ENCODE measurements around the gene SMARCC2.

The SMARCC2 gene

GRCh38 chr12:56196818-56197550 is 7.7 kb upstream of the SMARCC2 start (continued):
- TF ChIP-seq ZBTB21 (tag by site-specific recombination; IDR thresholded peaks at IDR 0.05), result peak; percentile 78
- TF ChIP-seq ZNF629 (tag by site-specific recombination; IDR thresholded peaks at IDR 0.05), result peak; percentile 96
- TF ChIP-seq OSR2 (tag by site-specific recombination; IDR thresholded peaks at IDR 0.05), result peak; percentile 59; the same call in 1 of the 2 replicates
- peak; percentile 60 for TF ChIP-seq ZNF639 (tag by site-specific recombination; IDR thresholded peaks at IDR 0.05)
- TF ChIP-seq GLIS1 (tag by site-specific recombination; IDR thresholded peaks at IDR 0.05), result 0 out of 2 replicates have a peak, but pooled peaks have one; percentile 7

GRCh38 chr12:56193025-56193578 is 3.8 kb upstream of the SMARCC2 start:
- Histone ChIP-seq H3K4me1 (ENCODE audit: control insufficient read depth, insufficient read depth, low read length) (no peaks in the 10 kb centered on the region; the same call in 1 of the 2 replicates), H3K27ac (ENCODE audit: extremely low read depth, low read depth, low read length) (no peak overlapping the region), H3K36me3 (ENCODE audit: control insufficient read depth in 2 of 2, insufficient read depth in 1 of 2, low read length in 2 of 2) (no peaks in the 10 kb centered on the region; a peak in 1 of 3 replicates), H3K4me3 (ENCODE audit: low read depth, low read length) (no peak overlapping the region), H3K9me3 (ENCODE audit: control insufficient read depth, insufficient read depth, low read depth, low read length) (no peaks in the 10 kb centered on the region)
- ChIA-PET CTCF (interaction anchor here (0.6 to 6.1 kb wide), 15 partner anchors 9 to 500 kb away, joined by 3 to 86 read pairs (median 4); partner anchors contain the start of genes ESYT1, RNF41, RPL41 and ZC3H10), POLR2A (interaction anchor here (1.3 to 5.3 kb wide), 2 partner anchors 29 kb away, joined by 5 to 59 read pairs; partner anchors contain the start of gene RNF41)
- TF ChIP-seq ZNF600 (tag by site-specific recombination; IDR thresholded peaks at IDR 0.05), result peak; percentile 56; the same call in 1 of the 2 replicates
- TF ChIP-seq CTCF (tag by site-specific recombination; IDR thresholded peaks at IDR 0.05), result peak; percentile 57; the same call in 1 of the 2 replicates
- TF ChIP-seq ZNF335 (tag by site-specific recombination; conservative IDR thresholded peaks at IDR 0.05), result peak; percentile 49; the same call in 1 of the 2 replicates
- TF ChIP-seq ZSCAN30 (tag by site-specific recombination; IDR thresholded peaks at IDR 0.05), result 0 out of 2 replicates have a peak, but pooled peaks have one; percentile 28
- peak; percentile 30; the same call in 1 of the 2 replicates for TF ChIP-seq ZNF513 (tag by site-specific recombination; IDR thresholded peaks at IDR 0.05)
- 0 out of 2 replicates have a peak, but pooled peaks have one; percentile 37 for TF ChIP-seq ZNF518A (tag by site-specific recombination; conservative IDR thresholded peaks at IDR 0.05; ENCODE audit: low read depth)
- 0 out of 2 replicates have a peak, but pooled peaks have one; percentile 37 for TF ChIP-seq ZNF692 (tag by site-specific recombination; IDR thresholded peaks at IDR 0.05)
- TF ChIP-seq ZNF660 (tag by site-specific recombination; IDR thresholded peaks at IDR 0.05), result peak; percentile 98
- 0 out of 2 replicates have a peak, but pooled peaks have one; percentile 15 for TF ChIP-seq ZNF580 (tag by site-specific recombination; IDR thresholded peaks at IDR 0.05)
- no peak for TF ChIP-seq ZNF560 (tag by site-specific recombination; IDR thresholded peaks at IDR 0.05; ENCODE audit: borderline replicate concordance)
- TF ChIP-seq KLF10 (tag by site-specific recombination; IDR thresholded peaks at IDR 0.05), result no peak
- TF ChIP-seq ZNF394 (tag by site-specific recombination; IDR thresholded peaks at IDR 0.05; ENCODE audit: borderline replicate concordance), result peak; percentile 10; the same call in 1 of the 2 replicates
- TF ChIP-seq ZNF654 (tag by site-specific recombination; IDR thresholded peaks at IDR 0.05; ENCODE audit: low read depth), result peak; percentile 96
- no peak for TF ChIP-seq ZSCAN18 (tag by site-specific recombination; IDR thresholded peaks at IDR 0.05)
- 0 out of 2 replicates have a peak, but pooled peaks have one; percentile 21 for TF ChIP-seq ZNF366 (tag by site-specific recombination; conservative IDR thresholded peaks at IDR 0.05)

All from HEK293 (cell line).